Right kidney (tissue), 9 donors: ENCODE data around the gene TSPO.
"Not testable (repeated sequence)": the region's sequence is repeated elsewhere in the genome, so short reads cannot be mapped to it uniquely, and the experiment has no call there.

Experiments
- DNase-seq: peaks from one replicate; pipeline ENCODE4 v3.0.0-alpha.2; 2016
- long read RNA-seq, 8 donors: transcript quantifications; one replicate each; lab custom pipeline, GENCODE V29; 2026

TSPO gene
- long read RNA-seq, donor 1, transcript TSPO-202 (4 exons, 881 nt), result major isoform, 63 of 88 reads
- long read RNA-seq, donor 1, partial matches to known transcripts, result 23 of 88 reads
- long read RNA-seq, donor 1, other reads (novel, unspliced or antisense), result 0 of 88 reads
- long read RNA-seq, donor 2, transcript TSPO-202 (4 exons, 881 nt), result major isoform, 33 of 53 reads
- long read RNA-seq, donor 2, partial matches to known transcripts, result 20 of 53 reads
- long read RNA-seq, donor 2, other reads (novel, unspliced or antisense), result 0 of 53 reads
- long read RNA-seq, donor 3, transcript TSPO-202 (4 exons, 881 nt), result major isoform, 24 of 59 reads
- long read RNA-seq, donor 3, partial matches to known transcripts, result 34 of 59 reads
- long read RNA-seq, donor 3, other reads (novel, unspliced or antisense), result 0 of 59 reads
- long read RNA-seq, donor 4, transcript TSPO-202 (4 exons, 881 nt), result major isoform, 25 of 53 reads
- long read RNA-seq, donor 4, partial matches to known transcripts, result 27 of 53 reads
- long read RNA-seq, donor 4, other reads (novel, unspliced or antisense), result 0 of 53 reads
- long read RNA-seq, donor 5, transcript TSPO-202 (4 exons, 881 nt), result major isoform, 23 of 41 reads
- long read RNA-seq, donor 5, partial matches to known transcripts, result 18 of 41 reads
- long read RNA-seq, donor 5, other reads (novel, unspliced or antisense), result 0 of 41 reads
- long read RNA-seq, donor 6, transcript TSPO-202 (4 exons, 881 nt), result major isoform, 45 of 104 reads
- long read RNA-seq, donor 6, partial matches to known transcripts, result 57 of 104 reads
- long read RNA-seq, donor 6, other reads (novel, unspliced or antisense), result 0 of 104 reads
- long read RNA-seq, donor 7, transcript TSPO-202 (4 exons, 881 nt), result major isoform, 54 of 129 reads
- long read RNA-seq, donor 7, partial matches to known transcripts, result 72 of 129 reads
- long read RNA-seq, donor 7, other reads (novel, unspliced or antisense), result 0 of 129 reads
- long read RNA-seq, donor 8, transcript TSPO-202 (4 exons, 881 nt), result major isoform, 44 of 61 reads
- long read RNA-seq, donor 8, partial matches to known transcripts, result 16 of 61 reads
- long read RNA-seq, donor 8, other reads (novel, unspliced or antisense), result 0 of 61 reads

DNA sequence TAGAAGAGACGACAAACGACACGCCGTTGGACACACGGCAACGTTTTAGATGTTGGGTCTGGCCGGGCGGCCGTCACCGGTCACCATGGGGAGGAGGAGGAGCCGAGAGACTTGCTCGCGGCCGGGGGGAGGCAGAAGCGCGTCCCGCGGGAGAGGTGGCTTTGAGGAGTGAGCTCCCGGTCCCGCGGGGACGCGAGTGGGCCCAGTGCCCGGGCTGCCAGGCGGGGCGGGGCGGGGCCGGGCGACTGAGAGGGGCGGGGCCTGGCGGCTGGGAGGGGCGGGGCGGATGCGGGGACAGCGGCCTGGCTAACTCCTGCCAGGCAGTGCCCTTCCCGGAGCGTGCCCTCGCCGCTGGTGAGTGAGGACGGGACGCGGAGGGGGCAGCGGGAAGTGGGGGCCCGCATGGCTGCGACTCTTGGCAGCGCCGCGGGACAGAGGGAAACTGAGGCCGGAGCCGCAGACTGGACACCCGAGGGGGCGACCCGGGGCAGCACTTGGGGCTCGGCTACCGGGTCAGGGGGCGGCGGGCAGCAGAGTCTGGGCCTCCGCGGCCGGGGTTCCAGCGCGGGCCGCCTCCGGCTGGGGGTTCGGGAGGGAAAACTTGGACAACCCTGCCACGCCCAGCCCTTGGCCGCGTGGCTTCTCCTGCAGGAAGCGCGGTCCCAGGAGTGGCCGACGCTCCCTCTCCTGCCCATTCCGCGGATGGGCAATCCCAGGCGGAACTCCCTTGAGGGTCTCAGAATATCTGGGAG, at the start of gene TSPO:
TSPO (plus strand) TSS at position 309 of the 752 bp plus-strand sequence. CDS start 7,680 bp downstream, outside the sequence.
- DNase-seq, result peak; percentile 58

DNA sequence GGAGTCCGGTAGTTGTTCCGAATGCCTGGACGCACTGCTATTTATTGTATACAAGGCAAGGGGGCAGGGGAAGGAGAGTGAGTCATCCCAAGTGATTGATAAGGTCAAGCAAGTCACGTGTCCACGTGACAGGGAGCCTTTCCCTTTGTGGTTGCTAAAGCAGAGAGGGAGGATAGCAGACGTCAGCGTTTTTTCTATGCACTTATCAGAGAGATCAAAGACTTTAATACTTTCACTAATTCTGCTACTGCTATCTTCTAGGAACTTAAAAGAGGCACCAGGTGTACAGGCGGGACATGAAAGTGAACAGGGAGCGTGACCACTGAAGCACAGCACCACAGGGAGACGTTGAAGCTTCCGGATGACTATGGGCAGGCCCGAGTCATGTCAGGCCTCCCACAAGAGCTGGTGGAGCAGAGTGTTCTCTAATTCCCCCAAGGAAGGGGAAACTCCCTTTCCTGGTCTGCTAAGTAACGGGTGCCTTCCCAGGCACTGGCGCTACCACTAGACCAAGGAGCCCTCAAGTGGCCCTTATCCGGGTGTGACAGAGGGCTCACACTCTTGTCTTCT, 47.2 kb upstream of the TSPO start:
- not testable (repeated sequence) for DNase-seq

DNA sequence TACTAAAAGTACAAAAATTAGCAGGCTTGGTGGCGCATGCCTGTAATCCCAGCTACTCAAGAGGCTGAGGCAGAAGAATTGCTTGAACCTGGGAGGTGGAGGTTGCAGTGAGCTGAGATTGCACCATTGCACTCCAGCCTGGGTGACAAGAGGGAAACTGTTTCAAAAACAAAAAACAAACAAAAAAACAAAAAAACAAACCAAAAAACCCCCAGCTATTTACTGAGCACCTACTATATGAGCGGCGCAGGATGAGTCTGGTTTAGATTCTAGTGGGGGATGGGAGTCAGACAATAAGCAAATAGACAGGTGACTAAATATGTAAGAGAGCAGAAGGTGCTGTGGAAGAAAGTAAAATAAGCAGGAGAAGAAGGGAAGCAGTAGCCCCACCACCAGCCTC, 46.4 kb upstream of the TSPO start:
- DNase-seq, result not testable (repeated sequence)

DNA sequence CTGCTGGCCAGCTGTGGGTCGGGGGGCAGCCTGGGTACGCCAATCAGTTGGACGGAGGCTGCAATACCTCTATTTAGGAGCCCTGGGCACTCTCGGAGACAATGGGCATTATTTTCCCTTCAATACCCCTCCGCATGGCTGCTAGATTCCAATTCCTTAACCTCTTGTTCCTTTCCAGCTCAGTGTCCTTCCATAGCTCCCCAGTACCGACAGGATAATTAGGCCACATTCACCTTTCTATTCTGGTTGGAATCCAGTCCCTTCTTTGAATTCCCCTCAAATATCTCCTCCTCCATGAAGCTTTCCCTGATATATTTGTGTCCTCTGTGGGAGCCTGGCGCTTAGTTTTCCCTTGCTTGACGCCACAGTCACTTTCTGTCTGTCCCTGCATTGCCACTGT, 45.1 kb upstream of the TSPO start:
- no peak for DNase-seq

DNA sequence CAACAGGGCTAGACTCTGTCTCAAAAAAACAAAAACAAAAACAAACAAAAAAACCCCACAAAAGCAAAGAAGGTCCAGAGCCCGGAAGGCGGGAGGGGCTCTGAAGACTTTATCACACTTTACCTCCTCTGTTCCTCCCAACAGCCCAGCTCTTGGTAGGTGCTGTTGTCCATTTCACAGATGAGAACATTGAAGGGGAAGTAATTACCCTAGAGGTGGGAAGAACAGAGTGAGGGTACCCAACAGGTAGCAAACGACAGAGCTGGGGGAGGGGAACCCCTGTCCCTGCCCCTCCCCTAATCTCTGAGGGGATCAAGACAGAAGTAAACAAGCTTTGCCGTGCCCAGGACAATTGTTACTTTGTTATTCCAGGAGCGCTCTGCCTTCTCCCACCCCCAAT, 41.8 kb upstream of the TSPO start:
- DNase-seq, result no peak

DNA sequence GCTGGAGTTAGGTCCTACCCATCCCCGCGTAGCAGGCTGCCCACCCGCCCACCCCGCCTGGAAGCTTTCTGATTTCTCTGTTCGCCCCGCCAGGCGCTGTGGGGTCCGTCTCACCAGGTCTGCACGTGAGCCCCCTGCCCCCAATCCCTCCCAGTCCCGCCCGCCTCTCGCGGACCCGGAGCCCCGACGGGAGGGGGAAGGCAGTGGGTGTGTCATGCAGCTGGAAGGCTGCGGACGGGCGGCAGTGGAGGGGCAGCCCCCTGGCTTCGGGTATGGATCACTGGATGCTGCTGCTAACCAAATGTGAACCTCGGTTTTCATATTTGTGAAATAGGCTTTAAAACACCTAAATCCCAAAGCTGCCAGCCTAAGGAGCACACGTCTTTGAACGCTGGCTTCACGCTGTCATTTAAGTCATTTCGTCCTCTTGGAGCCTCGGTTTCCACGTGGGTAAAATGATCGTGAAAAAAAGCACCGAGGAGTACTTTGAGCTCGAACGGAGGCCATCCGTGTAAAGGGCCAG, 41.4 kb upstream of the TSPO start:
- peak; percentile 60 for DNase-seq

DNA sequence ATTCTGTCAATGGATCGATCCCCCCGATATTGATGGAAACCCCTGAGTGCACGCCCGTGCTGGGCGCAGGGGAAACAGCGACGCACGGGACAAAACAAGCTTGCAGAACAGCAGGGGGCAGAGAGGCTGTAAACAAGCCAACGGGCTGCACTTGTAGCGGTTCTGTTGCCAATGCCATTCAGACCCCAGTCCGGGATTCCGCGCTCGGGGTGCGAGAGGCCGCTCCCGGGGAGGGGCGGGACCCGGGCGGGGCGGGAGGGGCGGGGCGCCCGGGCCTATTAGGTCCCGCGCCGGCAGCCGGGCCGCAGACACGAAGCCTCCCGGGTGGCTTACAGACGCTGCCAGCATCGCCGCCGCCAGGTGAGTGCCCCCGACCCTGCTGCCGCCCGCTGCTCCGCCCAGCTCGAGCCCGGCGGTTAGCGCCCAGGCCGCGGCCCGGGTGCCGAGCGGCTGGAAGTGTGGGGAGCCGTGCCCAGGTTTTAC, 40.9 kb upstream of the TSPO start, which contains the start of gene BIK:
BIK (plus strand) TSS at position 307 of the 483 bp plus-strand sequence. CDS start 13,273 bp downstream, outside the sequence.
- DNase-seq, result no peak

DNA sequence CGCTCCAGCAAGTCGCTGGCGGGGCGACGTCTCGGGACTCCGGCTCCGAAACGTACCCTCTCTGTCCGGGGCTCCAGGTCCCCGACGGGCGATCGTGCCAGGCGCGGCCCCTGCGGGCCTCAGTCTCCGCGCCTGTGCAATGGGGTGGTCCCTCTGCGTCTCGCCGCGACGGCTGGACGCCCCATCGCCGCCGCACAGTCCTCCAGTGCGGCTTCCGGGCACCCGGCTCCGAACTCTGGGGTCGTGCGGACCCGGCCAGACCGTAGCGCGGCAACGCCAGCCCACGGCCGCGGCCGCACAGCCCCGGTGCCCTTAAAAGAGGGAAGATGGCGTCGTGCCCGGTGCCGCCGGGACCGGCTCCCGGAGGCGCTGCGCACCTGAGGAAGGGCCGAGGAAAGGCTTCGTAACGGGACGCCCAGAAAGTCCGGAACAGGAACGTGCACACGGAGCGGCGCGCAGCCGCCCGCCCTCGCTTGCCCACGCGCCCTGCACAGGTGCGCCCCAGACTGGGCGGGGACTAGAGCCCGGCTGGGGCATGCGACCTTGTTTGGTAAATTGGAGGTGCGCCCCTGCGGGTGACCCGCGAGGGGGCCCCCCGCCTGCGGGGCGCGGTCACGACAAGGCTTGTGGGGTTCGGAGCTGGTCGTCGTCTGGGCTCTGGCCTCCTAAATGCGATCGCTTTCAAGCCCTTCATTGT, 40.3 kb upstream of the TSPO start:
- DNase-seq, result peak; percentile 71

DNA sequence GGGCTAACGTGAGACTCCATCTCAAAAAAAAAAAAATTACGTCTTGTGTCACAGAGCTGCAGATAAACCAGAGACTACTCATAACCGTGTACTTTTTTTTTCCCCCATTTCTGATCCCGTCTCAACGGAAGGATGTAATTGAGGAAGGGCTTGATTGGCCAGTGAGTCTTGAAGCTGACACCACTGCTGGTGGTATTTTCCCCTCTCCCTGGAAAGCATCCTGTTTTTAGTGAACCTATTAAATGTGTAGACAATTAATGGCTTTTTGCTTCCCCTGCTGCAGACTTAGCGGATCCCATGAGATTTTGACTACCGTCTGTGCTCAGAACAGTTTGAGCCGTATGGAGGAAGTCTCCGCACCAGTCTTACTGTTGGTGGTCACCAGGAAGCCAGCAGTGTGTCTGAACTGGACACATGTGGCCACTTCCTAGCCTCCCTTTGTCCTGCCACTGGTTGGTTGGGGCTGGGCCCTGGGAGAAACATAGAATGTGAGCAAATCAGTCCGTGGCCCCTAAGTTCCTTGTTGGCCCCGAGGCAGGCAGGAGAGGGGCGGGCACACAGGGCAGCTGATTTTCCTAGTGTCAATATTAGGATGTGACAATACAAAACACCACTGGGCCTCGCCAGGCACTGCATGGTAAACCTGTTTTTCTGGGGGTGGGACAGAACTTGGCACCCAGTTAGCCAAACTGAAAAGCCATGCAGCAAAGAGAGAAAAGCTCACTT, 37.7 kb upstream of the TSPO start:
- no peak for DNase-seq

DNA sequence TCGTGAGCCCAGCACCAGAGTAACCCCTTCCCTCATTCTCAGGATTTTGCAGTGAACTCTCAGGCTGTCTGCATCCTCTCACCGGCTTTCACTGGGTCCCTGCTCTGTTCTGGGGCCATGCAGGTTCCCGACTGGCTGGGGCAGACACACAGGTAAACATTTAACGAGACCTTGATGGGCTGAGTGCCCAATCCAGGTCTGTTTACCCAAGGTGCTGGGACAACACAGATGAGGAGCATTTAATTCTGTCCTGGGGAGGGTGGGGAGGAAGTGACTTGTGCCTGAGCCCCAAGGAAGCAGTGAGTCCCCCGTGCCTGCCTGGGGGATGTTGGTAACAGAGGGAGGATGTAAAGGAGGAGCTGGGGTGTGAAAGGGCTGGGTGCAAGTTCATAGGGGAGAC, 36.4 kb upstream of the TSPO start:
- no peak for DNase-seq

DNA sequence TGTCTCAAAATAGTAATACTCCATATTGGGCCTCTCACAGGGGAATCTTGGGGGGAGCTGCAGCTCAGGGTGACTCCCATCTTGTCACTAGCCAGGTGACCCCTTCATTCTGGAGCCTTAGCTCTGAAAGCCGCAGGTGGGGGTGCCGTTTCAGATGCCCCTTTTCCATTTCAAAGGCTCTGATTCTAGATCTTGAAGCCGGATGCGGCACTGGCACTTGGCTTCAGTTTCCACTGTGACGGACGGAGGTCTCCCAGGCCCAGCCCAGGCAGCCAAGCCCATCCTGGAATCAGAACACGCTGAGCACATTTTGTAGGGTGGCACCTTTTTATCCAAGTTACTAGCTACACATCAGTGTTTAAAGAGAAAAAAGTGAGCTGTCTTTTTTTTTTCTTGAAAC, 34.4 kb upstream of the TSPO start:
- no peak for DNase-seq

DNA sequence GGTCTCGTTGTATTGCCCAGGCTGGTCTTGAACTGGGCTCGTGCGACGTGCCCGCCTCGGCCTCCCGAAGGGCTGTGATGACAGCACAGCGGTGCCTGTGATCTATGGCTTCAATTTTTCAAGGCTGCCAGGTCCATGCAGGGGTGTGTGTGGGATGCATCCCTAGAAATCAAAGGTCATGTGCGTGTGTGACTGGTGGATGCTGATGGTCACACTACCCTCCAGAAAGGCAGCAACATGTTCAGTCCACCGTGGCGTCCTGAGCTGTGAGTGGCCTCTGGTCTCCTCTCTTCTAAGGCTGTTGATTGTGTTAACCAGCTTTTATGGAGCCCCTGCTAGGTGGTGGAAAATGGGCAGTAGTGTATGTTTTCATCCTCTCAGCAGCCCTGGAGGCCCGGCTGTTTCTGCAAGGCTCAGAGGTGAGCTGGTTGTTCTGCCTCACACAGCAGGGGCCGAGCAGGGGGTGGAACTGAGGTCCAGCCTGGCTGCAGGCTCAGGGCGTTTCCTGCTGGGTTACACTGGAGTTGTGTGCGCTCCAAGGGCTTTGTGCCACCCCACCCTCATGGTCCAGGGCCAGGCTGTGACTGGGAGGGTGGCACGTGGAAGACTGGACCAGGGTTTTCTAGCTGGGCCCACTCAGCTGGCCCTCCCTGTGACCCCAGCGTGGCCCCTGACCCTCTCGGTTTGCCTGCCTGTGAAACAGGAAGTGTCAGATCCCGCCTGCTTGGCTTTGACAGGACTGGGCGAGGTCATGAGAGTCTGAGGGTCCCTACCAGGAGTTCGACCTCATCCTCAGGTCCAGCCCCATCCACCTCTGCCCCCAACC, 33.1 kb upstream of the TSPO start:
- DNase-seq, result no peak

DNA sequence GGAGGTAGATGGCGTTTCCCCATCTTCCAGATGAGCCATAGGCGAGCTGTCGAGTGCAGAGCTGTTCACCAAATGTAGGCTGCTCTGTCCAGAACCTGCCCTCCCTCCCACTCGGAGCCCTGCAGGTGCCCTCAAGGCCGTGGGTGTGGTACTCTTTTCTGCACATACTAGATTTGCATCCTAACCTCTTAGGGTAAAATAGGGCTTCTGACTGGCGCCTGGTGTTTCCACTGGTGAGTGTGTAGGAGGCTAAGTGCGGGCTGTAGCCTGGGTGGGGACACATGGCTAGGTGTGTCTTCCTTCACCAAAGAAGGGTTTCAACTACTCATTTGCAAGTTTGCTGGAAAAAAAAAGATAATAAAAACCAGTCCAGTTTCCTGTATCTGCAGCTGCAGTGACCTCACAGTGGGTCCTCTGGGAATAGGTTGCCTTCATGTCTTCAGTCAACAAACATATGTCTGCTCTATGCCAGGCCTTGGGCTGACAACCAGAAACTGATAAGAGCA, 32.4 kb upstream of the TSPO start:
- DNase-seq, result no peak

DNA sequence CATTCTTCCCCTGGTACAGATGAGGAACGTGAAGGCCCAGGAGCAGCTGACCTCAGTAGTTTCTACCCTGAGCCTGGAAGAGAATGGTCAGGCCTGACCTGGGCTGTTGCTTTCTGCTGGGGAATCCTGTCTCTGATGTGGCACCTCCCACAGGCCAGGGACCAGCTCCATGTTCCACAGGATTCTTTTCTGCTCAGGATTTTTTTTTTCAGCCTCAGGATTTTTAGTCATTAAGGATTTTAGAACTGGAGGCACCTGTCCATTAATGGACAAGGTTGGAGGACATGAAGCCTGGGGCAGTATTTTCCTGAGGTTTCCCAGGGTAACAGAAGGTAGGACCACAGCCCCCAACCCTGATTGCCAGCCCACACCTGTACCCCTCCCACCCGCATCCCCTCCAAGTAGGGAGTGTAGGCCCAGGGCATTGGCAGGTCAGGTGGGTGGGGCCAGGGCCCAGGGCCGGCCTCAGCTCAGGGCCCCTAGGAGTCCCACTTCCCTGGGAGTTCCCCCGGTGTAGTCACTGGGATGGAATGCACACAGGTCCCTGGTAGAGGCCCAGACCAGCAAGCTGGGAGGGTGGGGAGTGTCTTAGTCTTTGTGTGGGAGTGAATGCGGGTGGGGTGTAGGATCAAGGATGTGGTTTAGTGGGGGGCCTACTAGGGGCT, 24.7 kb upstream of the TSPO start:
- DNase-seq, result no peak

DNA sequence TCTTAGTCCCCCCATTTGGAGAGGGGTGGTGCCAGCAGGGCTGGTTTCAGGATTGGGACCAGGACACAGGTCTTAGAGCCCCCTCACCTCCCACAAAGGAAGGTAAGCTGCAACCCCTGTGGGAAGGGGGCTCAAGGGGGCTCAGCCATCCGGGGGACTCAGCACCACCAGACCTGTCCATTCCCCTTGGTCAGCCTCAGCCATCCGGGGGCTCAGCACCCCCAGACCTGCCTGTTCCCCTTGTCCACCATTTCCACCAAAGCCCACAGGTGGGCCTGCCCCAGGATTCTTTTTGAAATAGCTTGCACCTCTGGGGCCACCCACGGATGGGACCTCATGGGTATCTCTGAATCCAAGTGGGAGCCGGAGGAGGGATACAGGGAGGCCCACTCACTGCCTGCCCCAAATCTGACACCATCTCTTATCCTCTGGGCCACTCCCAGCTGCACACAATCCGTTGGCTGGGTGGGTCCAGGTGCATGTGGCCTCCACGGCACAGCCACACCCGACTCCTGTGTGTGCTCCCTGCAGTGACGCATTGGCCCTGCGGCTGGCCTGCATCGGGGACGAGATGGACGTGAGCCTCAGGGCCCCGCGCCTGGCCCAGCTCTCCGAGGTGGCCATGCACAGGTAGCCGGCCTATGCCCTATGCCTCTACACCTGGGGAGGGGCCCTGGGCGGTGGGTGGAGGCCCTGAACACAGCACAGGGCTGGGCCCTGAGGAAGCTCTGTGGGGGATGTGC, 24.0 kb upstream of the TSPO start:
- no peak for DNase-seq

DNA sequence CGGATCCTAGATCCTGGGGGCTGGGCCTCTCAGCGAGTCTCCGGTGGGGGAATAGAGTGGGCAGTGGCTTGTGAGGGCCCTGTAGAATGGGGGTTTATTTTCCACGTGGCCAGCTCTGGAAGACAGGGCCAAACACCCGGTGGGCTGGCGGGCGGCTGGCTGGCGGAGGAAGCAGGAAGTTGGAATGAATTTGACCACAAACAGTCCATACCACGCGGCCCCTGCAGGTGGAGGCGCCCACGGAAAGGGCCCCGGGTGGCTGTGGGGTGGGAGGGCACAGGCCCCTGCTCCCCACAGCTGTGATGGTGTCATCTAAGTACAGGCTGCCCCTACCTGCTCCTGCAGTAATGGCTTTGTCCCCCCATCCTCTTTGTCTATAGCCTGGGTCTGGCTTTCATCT, 23.2 kb upstream of the TSPO start:
- no peak for DNase-seq

DNA sequence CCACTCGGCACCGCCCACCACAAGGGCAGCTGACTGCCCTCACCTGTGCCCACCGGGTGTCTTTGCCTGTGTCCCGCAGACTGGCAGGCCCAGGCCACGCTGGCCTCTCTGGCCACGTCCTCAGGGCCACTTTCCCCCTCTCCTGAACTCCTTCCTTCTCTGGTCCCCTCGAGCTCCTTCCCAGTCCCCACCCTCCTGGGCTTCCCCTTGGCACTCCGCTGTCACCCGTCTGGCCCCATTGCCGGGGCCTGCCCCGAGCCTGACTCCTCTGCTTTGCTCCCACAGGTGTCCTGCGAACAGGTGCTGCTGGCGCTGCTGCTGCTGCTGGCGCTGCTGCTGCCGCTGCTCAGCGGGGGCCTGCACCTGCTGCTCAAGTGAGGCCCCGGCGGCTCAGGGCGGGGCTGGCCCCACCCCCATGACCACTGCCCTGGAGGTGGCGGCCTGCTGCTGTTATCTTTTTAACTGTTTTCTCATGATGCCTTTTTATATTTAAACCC, 22.4 kb upstream of the TSPO start:
- DNase-seq, result no peak
